NAMALWA (cell line): ENCODE data around the gene CAMK2G.

Experiments
- DNase-seq: peaks from one replicate; pipeline ENCODE4 v3.0.0-alpha.2; 2015; ENCODE audit warnings: low spot score

The CAMK2G gene

DNA sequence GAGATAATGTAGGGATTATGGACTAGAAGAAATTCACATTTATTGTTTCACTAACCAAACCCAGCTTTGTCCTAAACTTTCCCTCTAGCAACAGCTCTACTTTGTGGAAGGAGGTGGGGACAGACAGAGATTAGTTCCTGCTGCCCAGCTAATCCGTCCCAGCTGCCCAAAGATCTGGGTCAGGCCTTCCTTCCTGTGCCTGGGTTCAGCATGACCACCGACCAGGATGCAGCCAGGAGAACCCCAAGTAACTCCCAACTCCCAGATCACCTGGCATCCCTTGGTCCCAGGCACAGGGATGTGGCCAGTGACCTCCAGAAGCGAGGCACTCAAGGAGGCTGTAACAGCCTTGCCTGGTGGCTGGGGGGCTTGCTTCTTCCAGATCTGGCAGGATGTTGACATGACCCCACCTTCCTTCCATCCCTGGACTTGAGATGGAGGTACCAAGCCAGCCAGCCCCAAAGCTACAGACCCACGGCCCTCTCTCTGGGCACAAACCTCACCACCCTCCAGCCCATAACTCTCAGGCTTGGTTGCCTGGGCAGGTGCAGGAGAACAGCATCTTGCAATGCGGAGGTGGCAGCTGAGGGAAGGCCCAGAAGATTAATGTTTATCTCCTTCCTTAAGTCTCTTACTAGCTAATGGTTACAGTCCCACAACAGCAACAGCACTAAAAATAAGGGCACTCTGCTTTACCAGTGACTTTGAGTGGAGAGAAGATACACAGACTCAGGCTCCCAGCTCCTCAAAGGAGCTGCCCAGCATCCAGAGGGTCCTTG is 11.1 kb downstream of the CAMK2G start:
- no peak for DNase-seq

DNA sequence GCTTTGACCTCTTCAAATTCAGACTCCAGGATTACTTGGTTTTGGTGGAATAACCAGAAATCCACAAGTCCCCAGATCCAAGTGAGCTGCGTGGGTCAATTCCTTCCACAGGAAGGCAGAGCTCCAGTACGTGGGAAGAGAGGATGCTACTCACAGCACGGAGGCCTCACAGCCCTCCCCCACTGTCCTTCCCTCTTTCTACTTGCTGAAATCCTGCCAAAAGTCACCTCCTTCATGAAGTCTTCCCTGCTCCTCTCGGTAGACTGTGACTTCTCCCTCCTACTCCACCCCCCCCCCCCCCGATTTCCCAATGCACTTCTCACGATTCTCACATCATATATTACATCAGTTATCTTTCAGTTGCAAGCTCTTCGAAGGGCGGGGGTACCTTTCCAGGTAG is 12.3 kb downstream of the CAMK2G start:
- DNase-seq = no peak

DNA sequence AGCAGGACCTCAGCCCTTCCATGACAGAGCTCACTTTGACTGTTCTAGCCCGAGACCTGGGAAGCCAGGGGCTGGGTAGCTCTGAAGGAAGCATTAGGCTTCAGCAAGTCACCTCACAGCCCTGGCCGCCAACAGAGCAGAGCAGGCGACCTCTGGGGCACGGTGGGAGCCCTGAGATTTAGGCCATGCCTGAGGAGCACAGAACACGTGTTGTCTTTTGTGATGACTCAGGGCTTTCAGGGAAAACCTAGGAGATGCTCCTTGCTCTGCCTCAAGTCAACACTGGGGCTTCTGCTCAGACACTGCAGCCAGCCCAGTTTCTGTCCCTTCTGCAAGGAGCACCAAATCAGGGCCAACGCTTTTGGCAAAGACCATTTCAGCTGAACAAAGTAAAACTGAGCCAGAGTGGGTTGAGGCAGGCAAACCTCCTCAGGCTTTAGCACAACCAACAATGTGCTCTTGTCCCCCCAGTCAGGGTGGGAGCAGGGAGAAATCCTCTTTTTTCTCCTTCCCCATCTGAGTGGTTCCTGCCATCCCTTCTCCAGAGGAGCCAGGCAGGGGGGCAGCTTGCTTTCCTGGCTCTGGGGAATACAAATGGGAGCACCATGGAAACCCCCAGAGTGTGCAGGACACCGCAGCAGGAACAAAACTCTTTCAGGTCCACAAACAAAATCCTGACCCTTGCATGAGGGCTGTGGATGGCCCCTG is 14.4 kb downstream of the CAMK2G start:
- no peak for DNase-seq

DNA sequence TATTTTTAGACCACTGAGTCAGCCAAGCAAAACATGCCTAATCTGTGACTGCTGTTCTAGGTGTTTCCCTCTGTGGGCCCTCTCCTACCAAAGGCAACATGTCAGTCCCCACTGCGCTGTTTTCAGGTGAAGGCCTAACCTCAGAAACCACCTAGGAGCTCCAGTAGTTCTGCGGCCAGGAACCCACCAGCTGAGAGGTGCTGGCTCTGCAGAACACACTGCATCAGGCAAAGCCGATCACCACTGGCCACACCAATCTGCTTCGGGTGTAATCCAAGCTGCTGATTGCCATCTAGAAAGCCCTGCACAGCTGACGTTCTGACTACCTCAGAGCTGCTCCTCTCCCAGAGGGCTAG is 14.9 kb downstream of the CAMK2G start:
- DNase-seq = no peak

DNA sequence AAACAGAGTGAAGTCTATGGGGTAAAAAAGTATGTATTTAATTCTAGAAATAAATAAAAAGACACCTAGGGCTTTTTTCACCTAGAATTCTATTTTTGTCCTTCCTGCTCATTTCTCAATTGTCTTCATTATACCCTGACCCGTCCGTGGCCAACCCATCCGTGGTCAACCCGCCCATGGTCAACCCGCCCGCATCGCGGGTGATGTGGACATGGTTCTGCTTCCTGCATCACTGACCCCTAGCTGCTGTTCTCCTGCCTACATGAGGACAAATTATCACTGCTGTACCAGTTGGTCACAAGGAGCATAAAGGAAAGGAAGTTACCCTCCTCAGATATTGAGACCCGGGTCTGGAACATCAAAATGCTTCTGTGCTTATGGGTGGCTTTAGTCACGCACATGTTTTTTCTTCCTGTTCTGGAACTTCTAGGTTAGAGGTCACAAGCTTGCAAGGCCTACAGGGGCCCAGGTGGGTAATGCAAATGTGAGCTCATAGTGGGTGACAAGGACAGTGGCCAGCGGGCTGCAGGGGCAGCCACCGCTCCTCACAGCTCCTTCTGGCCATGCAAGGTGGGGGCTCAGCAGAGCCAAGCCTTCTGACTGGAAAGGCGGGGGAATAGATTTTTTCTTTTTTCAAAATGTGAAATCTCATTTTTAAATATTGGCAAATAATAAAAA is 15.5 kb downstream of the CAMK2G start:
- DNase-seq = no peak

DNA sequence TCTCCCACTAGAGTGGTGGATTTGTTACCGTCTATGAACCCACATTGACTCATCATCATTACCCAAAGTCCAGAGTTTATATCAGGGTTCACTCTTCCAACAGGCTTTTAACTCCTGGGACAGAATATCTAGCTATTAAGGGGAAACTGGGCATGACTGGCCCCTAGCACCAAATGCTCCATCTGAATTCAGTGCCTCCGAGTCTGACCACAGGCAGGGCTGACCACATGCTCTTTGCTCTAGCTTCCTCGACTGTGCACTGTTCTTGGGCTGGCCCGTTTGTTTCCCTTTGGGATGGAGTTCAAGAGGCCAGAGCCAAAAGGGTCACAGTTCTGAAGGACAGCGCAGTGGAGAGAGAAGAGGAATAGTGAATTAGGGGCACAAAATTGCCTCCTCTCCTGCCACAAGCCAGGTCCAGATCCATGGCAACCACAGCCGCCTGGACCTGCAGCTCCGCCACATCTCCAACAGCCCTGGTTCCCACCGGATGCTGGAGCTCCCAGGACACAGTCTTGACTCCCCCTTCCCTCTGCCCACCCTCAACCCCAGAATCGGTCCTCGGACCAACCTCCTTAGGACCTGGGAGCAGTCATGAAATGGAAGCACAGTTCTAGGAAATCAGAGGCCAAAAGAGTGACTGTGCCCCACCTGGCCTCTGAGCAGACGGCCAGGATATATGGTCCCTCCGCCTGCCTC is 16.2 kb downstream of the CAMK2G start:
- DNase-seq = no peak

DNA sequence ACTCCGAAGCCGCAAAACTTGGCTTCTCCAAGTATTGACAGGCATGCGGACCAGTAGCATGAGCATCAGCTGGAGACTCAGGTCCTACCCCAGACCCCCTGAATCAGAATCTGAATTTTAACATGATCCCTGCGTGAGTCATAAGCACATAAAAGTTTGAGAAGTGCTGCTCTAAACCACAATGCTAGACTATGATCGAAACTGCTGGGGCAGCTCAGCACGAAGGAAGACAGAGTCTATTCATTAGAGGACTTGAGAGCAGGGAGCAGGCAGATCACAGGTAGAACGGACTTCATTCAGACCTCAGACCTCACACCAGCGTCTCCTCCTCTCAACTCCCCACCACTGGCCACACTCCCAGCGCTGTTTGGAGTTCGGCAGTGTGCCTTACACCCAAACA is 16.9 kb downstream of the CAMK2G start:
- DNase-seq = no peak

DNA sequence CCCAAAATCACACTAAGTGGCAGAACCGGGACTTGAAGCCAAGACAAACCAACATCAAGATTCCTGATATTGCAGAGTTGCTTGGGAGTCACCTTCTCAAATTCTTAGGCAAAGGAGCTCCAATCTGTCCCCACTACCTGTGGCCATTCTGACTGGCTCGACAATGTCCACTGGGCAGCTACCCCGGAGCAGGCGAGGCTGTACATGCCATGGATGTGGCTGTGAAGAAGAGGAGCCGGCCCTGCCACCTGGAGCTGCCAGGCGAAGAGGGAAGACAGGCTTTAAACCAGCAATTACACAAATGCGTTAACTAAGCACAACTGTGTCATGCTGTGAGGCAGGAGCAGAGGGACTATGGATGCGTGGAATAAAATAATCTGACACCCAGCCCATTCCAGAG is 18.1 kb downstream of the CAMK2G start:
- no peak for DNase-seq

DNA sequence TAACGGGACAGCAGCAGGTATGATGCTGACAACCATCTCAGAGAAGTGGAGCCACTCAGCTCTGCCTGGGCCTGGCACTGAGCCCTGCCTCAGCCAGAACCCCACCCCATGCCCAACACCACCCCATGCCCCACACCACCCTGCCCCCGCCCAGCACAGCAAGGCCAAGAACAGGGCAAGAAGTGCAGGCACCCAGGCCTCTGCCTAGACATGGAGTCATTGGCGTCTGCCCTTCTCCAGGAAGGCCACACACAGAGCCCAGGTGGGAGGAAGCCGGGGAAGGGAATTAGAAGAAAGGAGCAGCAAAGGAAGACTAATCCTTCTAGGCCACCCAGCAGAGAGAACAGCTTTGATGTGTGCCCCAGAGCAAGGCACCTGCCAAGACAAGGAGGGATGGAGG is 18.9 kb downstream of the CAMK2G start:
- no peak for DNase-seq

DNA sequence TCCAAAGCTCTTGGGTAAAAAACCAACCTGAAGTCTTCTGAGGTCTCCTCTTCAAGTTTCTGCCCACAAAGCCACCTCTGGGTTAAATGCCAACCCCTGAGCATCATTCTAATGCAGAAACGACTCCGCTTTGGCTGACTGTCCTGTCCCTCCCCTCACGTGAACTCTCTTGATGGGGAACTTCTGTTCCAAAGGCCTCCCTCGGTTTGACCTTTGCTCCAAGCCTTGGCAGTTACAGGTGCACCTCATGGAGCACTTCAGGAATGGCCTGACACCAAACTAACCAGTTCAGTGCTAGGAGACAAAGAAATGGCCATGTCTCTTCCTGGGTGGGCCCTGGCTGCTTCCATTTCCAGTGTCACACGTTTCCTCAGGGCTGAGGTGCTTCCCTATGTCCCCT is 20.0 kb downstream of the CAMK2G start:
- no peak for DNase-seq

DNA sequence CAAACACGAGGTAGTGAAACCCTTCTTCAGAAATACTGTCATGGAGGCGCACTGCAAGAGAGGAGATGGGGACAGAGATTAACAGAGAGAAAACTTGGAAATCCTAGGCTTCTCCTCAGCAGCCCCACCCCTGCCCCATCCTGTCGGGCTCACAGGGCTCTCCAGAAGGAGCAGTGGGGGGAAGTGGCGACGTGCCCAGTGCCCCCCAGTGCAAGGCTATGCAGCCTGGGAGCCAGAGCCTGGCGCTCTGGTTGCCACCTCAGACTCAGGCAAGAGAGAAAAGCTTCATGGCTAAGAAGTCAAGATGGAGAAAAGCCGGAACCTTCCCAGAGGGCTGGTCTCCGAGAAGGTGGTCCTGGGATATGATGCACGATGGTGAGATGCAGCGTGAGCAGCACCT is 21.2 kb downstream of the CAMK2G start:
- DNase-seq = no peak

DNA sequence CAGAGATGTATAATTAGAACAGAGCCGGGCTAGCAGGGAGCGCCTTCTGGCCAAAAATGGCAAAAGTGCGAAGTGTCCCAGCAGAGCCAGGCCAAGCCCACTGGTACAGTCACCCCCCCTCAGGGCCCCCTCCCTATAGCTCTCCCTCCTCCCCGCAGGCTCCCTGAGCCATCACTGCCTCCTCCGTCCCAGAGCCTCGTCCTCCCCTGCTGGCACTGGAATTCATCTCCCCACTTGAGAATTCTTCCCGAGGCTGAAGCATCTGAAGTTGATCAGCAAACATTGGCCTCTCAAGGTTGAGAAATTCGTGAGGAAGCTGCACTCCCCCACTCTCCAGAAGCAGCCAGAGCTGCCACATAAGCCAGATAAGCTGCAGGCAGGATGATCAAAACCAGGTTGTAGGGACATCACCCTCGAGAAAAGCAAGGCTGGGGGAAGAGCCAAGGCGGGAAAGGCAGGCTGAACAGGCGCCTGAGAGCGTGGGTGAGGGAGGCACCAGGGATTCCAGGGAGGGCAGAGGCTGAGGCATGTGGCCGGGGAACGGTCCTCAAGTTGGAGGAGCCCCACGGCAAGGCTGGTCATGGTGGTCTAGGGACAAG is 23.4 kb downstream of the CAMK2G start:
- no peak for DNase-seq

DNA sequence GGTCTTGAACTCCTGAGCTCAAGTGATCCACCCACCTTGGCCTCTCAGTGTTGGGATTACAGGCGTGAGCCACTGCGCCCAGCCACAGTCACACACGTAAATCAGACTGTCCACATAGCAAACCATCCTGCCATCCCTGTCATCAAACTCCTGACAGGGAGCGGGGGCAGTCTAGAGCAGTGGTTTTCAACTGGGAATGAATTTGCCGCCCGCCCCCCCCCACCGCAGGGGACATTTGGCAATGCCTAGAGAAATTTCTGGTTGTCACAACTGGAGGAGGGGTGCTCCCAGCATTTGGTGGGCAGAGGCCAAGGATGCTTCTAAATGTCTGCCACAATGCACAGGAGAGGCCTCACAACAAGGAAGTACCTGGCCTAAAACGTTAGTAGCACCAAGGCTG is 24.1 kb downstream of the CAMK2G start:
- no peak for DNase-seq

DNA sequence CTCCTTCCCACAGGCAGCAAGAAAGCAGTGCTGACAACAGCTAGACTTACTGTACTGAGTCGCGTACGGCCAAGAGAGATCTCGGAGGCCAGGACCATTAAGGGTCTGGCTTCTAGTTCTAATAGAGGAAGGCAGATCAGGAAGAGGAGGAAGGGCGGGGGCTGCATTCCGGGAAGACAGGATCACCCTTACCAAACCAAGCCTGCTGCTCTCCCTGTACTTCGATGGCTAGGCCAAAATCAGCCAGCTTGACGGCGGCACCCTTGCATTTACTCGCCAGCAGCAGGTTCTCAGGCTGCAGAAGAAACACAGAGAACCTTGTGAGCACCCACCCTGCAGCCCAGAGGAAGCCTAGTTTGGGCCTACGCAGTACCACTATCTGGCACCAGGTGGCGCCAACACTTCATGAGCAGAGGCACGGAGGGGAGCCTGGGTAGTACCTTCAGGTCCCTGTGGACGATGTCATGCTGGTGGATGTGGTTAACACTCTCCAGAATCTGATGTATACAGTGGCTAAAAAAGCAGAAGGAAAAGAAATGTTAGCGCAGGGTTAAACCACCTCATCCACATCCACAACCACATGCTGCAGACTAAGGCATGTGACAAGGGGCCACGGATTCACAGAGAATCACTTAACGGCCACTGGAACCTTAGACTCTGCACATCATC is 25.4 kb downstream of the CAMK2G start:
- peak; percentile 80 for DNase-seq

DNA sequence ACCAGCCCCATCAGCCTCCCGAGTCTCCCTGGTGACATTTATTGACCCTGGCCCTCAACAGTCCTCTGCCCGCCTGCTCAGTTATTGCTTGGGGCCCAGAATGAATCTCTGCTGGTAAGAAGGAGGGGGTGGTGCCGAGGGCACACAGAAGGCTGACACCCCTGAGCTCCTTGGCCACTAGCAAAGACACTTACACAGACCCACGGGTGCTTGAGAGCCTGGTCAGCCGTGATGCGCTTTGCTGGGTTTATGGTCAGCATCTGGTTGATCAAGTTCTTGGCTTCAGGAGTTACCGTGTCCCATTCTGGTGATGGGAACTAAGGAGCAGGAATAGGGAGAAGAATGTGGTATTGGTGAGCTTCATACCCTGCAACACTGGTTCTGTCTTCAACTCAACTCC is 27.3 kb downstream of the CAMK2G start:
- no peak for DNase-seq

DNA sequence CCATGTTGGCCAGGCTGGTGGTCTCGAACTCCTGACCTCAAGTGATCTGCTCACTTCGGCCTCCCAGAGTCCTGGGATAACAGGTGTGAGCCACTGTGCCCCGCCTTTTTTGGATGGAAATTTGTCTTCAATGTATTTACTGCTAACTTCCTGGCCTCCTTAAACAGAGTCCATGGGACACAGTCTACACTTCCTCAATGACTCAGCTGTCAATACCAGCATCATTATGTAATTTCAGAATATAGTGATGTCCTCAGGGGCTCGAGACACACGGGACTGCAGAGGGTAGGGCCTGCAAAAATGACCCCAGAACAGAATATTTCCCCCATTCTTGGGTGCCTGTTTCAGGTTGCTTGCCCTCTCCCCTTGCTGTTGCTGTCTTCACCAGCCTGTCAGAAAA is 31.1 kb downstream of the CAMK2G start:
- no peak for DNase-seq

DNA sequence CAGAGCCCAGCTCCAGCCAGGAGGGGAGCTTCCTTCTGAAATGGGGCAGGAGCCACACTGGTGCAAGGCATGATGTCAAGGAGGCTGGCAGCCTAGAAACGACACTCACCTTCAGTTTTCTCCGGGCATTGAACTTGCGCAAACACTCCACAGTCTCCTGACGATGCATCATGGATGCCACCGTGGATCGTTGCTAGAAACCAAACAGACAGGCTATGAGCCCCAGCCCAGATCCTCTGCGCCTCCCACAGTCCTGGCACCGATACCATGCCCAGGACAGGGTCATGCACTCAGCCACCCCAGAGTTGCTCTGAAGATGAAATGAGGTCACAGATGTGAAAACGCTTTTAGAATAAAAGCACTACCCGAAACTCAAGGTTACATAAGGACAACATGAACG is 32.0 kb downstream of the CAMK2G start:
- no peak for DNase-seq

DNA sequence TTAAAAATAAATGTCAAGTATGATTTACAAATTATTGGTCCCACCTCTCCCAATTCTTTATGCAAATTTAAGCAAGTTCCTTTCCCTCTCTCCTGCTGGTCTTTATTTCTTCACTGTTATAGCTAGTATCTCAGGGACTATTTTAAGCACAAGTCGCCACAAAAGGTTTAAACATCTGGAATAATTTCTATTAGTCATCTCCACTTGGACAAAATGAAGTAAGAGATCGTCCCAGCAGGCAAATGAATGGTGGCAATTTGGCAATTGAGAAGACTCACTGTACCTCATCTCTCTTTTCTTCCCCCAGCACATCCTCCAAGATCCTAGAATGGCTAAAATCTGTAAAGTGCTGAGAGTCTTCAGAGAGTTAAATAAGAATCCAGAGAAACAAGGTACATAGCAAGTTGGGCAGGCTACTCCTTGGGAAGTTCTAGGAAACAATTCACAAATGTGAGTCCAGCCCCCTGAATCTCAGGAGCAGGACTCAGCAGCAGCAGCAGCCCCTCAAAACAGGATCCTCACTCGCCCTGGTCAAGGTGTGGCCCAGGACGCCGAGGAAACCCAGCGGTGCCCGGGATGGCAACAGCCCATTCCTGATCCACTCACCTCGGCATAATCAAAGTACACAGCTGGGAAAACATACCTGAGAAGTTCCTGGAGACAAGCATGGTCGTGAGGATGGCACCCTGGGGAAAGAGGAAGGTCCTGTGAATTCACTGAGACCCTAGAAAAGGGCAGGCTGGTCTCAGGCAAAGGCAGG is 32.6 kb downstream of the CAMK2G start:
- no peak for DNase-seq

DNA sequence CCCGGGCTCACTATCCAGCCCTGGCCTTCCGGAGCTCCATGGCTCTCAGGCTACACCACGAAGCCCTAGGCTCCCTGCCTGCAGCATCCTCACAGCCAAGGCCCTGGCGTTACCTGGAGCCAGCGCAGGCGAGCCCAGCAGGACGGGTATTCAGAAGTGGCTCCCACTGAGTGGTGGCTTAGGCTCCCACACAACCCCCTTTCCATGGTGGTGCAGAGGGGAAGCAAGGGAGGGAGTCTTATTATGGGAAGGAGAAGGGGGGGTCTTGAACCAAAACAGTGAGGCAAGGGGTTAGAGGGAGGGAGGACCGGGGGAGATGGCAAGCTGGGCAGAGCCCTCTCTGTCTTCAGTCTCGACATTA is 33.3 kb downstream of the CAMK2G start:
- DNase-seq = no peak

DNA sequence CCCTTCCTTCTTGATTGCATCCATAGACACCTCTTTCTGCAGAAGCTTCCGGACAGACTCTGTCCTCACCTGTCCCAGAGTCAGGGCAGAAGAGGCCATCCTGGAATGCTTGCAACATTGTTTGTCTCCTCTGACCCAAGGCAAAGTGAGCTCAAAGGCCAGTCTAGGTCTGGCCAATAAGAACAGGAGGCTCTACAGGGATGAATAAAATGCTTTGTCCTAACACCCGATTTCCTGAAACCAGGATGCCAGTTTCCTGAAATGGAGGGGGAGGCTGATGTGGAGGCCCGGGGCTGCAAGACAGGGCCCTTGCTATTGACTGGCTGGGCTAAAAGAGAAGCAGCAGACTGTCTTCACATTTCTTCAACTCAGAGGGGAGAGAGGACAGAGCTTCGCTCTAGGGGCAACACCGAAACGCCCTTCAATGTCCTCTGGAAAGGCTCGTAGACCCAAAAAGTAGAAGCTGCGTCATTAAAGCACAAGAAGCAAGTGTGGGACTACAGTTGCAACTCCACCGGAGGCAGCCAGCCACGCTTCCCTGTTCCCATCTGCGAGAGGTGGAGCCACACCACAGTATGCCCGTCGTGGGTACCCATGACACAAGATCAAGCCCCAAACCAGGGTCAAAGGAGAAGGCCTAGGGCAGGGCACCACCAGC is 33.8 kb downstream of the CAMK2G start:
- DNase-seq = no peak

DNA sequence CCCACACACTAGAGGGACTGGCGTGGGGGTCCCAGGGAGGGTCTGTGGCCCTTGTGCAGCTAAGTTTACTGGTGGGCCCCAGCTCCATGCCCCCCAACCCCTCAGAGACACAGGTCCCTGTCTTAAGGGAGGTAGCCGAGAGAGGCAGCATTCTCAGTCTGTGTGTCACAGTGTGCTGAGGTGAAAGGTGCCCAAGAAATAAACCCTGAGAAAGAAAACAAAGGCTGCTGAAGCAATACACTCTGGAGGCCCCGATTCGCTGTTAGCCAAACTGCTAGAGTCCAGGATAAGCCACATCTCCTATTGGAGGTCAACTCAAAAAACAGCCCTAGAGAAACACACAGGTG is 34.3 kb downstream of the CAMK2G start:
- no peak for DNase-seq
